Measurements from ENCODE around the gene STK32B. TPM values are rescaled to one million over a fixed set of nuclear protein-coding genes. Genes with fewer than 3 reads are reported as not detected.
"Not testable (repeated sequence)": the region's sequence is repeated elsewhere in the genome, so short reads cannot be mapped to it uniquely, and the experiment has no call there.

STK32B gene
- total RNA-seq, 1 donor from 2014 or later, result 4.2 TPM

- no peak for TF ChIP-seq CTCF (conservative IDR thresholded peaks at IDR 0.05; ENCODE audit: low read depth, low read length)
- DNase-seq (ENCODE audit: low read depth), result no peak
- no peak overlapping the region for H3K4me3 ChIP-seq (ENCODE audit: low read depth, low read length)
Observed at GRCh38 chr4:5278213-5278612, 226.9 kb downstream of the STK32B start.

DNA sequence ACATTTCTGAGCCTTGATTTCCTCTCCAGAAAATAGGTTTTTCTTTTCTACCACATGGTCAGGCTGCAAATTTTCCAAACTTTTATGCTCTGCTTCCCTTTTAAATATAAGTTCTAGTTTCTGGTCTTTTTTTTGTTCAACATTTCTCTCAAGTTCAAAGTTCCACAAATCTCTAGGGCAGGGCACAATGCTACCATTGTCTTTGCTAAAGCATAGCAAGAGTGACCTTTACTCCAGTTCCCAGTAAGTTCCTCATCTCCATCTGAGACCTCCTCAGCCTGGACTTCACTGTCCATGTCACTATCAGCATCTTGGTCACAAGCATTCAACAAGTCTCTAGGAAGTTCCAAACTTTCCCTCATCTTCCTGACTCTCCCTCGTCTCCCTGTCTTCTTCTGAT, 228.8 kb downstream of the STK32B start:
- H3K4me3 ChIP-seq (ENCODE audit: low read depth, low read length); DNase-seq (ENCODE audit: low read depth): not testable (repeated sequence)

DNA sequence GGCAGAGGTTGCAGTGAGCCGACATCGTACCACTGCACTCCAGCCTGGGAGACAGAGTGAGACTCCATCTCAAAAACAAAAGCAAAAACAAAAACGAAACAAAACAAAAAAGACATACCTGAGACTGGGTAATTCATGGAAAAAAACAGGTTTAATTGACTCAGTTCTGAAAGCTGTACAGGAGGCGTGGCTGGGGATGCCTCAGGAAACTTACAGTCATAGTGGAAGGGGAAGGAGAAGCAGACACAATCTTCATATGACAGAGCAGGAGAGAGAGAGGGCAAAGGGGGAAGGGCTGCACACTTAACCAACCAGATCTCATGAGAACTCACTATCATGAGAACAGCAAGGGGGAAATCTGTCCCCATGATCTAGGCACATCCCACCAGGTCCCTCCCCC, 229.5 kb downstream of the STK32B start:
- TF ChIP-seq CTCF (conservative IDR thresholded peaks at IDR 0.05; ENCODE audit: low read depth, low read length), result no peak
- no peak for DNase-seq (ENCODE audit: low read depth)
- H3K4me3 ChIP-seq (ENCODE audit: low read depth, low read length), result no peak overlapping the region

DNA sequence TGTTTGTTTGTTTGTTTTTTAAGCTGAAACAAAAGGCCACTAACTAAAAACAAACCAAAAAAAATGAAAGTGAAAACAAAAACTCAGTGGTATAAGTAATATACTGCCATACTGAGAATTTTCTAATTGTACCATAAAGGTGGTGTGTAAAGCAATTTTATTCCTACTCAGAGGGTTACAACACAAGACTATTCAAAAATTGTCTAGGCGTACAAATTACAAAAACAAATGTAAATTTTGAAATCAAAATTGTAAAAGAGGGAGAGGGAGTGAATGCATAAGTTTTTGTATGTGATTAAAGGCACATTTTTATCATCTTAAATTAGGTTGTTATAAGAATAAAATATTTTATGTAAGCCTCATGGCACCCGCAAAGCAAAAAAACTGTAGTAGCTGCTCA, 232.6 kb downstream of the STK32B start:
- no peak for DNase-seq (ENCODE audit: low read depth)
- no peak overlapping the region for H3K4me3 ChIP-seq (ENCODE audit: low read depth, low read length)
- no peak for TF ChIP-seq CTCF (conservative IDR thresholded peaks at IDR 0.05; ENCODE audit: low read depth, low read length)

GRCh38 chr4:5284517-5284916, 233.2 kb downstream of the STK32B start:
- no peak for TF ChIP-seq CTCF (conservative IDR thresholded peaks at IDR 0.05; ENCODE audit: low read depth, low read length)
- no peak overlapping the region for H3K4me3 ChIP-seq (ENCODE audit: low read depth, low read length)
- no peak for DNase-seq (ENCODE audit: low read depth)

DNA sequence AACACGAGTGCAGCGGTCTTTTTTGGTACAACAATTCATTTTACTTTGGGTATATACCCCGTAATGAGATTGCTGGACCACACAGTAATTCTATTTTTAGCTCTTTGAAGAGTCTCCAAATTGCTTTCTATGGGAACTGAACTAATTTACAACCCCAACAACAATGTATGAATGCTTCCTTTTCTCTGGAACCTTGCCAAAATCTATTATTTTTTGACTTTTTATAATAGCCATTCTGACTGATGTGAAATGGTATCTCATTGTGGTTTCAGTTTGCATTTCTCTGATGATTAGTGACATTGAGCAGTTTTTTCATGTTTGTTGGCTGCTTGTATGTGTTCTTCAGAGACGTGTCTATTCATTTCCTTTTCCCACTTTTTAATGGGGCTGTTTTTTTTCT, 240.8 kb downstream of the STK32B start:
- TF ChIP-seq CTCF (conservative IDR thresholded peaks at IDR 0.05; ENCODE audit: low read depth, low read length), result no peak
- no peak for DNase-seq (ENCODE audit: low read depth)
- no peak overlapping the region for H3K4me3 ChIP-seq (ENCODE audit: low read depth, low read length)

DNA sequence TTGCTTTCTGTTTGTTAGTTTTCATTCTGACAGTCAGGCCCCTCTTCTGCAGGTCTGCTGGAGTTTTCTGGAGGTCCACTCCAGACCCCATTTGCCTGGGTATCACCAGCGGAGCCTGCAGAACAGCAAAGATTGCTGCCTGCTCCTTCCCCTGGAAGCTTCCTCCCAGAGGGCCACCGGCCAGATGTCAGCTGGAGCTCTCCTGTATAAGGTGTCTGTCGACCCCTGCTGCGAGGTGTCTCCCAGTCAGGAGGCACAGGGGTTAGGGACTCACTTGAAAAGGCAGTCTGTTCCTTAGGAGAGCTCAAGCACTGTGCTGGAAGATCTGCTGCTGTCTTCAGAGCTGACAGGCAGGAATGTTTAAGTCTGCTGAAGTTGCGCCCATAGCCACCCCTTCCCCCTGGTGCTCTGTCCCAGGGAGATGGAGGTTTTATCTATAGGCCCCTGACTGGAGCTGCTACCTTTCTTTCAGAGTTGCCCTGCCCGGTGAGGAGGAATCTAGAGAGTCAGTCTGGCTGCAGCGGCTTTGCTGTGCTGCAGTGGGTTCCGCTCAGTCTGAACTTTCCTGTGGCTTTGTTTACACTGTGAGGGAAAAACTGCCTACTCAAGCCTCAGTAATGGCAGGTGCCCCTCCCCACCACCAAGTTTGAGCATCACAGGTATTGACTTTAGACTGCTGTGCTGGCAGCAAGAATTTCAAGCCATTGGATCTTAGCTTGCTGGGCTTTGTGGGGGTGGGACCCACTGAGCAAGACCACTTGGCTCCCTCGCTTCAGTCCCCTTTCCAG, 246.9 kb downstream of the STK32B start:
- H3K4me3 ChIP-seq (ENCODE audit: low read depth, low read length); DNase-seq (ENCODE audit: low read depth): not testable (repeated sequence)

GRCh38 chr4:5300283-5300682, 249.0 kb downstream of the STK32B start:
- no peak for DNase-seq (ENCODE audit: low read depth)
- TF ChIP-seq CTCF (conservative IDR thresholded peaks at IDR 0.05; ENCODE audit: low read depth, low read length), result no peak
- H3K4me3 ChIP-seq (ENCODE audit: low read depth, low read length), result no peak overlapping the region
